SK-N-SH (cell line): ENCODE data around the gene BRINP2. TPM values are rescaled to one million over a fixed set of nuclear protein-coding genes. Genes with fewer than 3 reads are reported as not detected.

ENCODE experiments used
- CTCF ChIA-PET: fragments of 300-600, 350-600 bp; formaldehyde crosslinking; extraction: SDS; loops from one replicate; lab custom pipeline; 2021; lab: Yijun Ruan, JAX
- POLR2A ChIA-PET: fragments of 350-600 bp; sonication (Branson Sonifier 250); formaldehyde crosslinking; extraction: SDS; loops from one replicate; lab custom pipeline; 2020; ENCODE audit warnings: antibody characterized with exemption, inconsistent platforms; lab: Yijun Ruan, JAX
- DNase-seq: peaks from one replicate; pipeline ENCODE4 v3.0.0; 2012
- H2AFZ ChIP-seq: fragments of 200-600 bp; sonication (generic); 2 replicates; pipeline ENCODE4 v1.8.1; 2016; ENCODE audit warnings: antibody characterized with exemption, mild to moderate bottlenecking, low read depth
- H3F3A ChIP-seq: fragments of 200-600 bp; sonication (generic); replicated peaks from 2 replicates; pipeline ENCODE3; 2016; ENCODE audit warnings: antibody characterized with exemption, mild to moderate bottlenecking; ENCODE audit not compliant: insufficient read depth
- H3K27ac ChIP-seq, 2 experiments: fragments of 200-500 bp in 1 of 2; fragments of 200-600 bp in 1 of 2; sonication (Bioruptor generic) in 1 of 2; sonication (generic), shearing (Covaris generic) in 1 of 2; 2 replicates each; pipeline versions ENCODE4 v1.5.1 to v1.6.1; 2014 to 2016; ENCODE audit warnings: low read depth in 2 of 2, inconsistent platforms in 1 of 2, low read length in 1 of 2, mild to moderate bottlenecking in 1 of 2, mixed read lengths in 1 of 2
- H3K27me3 ChIP-seq: fragments of 200-600 bp; sonication (generic), shearing (Covaris generic); 2 replicates; pipeline ENCODE4 v1.6.1; 2016; ENCODE audit warnings: mixed run types; ENCODE audit not compliant: insufficient read depth
- H3K36me3 ChIP-seq, 2 experiments: fragments of 200-500 bp in 1 of 2; fragments of 200-600 bp in 1 of 2; sonication (Bioruptor generic) in 1 of 2; sonication (generic) in 1 of 2; replicated peaks in 1 of 2; 2 replicates each; pipeline versions ENCODE3 to v1.5.1; 2014 to 2016; ENCODE audit warnings: low read length in 1 of 2, mild to moderate bottlenecking in 1 of 2; ENCODE audit not compliant: insufficient read depth in 2 of 2, control insufficient read depth in 1 of 2
- H3K4me1 ChIP-seq, 2 experiments: fragments of 200-500 bp in 1 of 2; fragments of 200-600 bp in 1 of 2; sonication (Bioruptor generic) in 1 of 2; sonication (generic), shearing (Covaris generic) in 1 of 2; 2 replicates each; pipeline versions ENCODE4 v1.5.1 to v1.6.1; 2014 to 2016; ENCODE audit warnings: low read depth in 1 of 2, low read length in 1 of 2, mixed run types in 1 of 2; ENCODE audit not compliant: insufficient read depth in 2 of 2, control insufficient read depth in 1 of 2
- H3K4me2 ChIP-seq: fragments of 200-600 bp; sonication (generic), shearing (Covaris generic); 2 replicates; pipeline ENCODE4 v1.6.1; 2017; ENCODE audit warnings: mixed run types
- H3K4me3 ChIP-seq, 2 experiments: fragments of 200-500 bp in 1 of 2; fragments of 200-600 bp in 1 of 2; sonication (Bioruptor generic) in 1 of 2; sonication (generic), shearing (Covaris generic) in 1 of 2; 2 replicates each; pipeline versions ENCODE4 v1.5.1 to v1.8.1; 2014 to 2016; ENCODE audit warnings: low read depth in 2 of 2, inconsistent platforms in 1 of 2, low read length in 1 of 2, mild to moderate bottlenecking in 1 of 2, mixed read lengths in 1 of 2, moderate library complexity in 1 of 2
- H3K79me2 ChIP-seq: fragments of 200-600 bp; sonication (generic); 2 replicates; pipeline ENCODE4 v1.8.1; 2017; ENCODE audit warnings: mild to moderate bottlenecking; ENCODE audit not compliant: insufficient read depth
- H3K9ac ChIP-seq: fragments of 200-600 bp; sonication (generic); 2 replicates; pipeline ENCODE4 v1.6.1; 2017; ENCODE audit warnings: mixed run types
- H3K9me2 ChIP-seq: fragments of 200-600 bp; sonication (generic); 2 replicates; pipeline ENCODE4 v1.6.1; 2017; ENCODE audit warnings: mixed run types
- H3K9me3 ChIP-seq: fragments of 200-600 bp; sonication (generic); 2 replicates; pipeline ENCODE4 v1.6.1; 2017; ENCODE audit warnings: mixed run types, mild to moderate bottlenecking, moderate library complexity
- H4K20me1 ChIP-seq: fragments of 200-600 bp; sonication (generic); 2 replicates; pipeline ENCODE4 v1.6.1; 2017; ENCODE audit warnings: mild to moderate bottlenecking, mixed run types; ENCODE audit not compliant: insufficient read depth
- CHD2 ChIP-seq: fragments of 150-350 bp; IDR thresholded peaks from 2 replicates; pipeline ENCODE4 v1.6.1; 2018; ENCODE audit warnings: low read length; ENCODE audit not compliant: partially characterized antibody
- FOSL2 ChIP-seq: IDR thresholded peaks from 2 replicates; pipeline ENCODE4 v1.4.0; 2012; ENCODE audit warnings: low read depth, mild to moderate bottlenecking, moderate library complexity, borderline replicate concordance
- MXI1 ChIP-seq: IDR thresholded peaks from 2 replicates; pipeline ENCODE4 v1.6.1; 2012; ENCODE audit warnings: mild to moderate bottlenecking, low read depth, low read length, improper control_type of control experiment
- REST ChIP-seq: IDR thresholded peaks from 2 replicates; pipeline ENCODE4 v1.6.1; 2012; ENCODE audit warnings: mild to moderate bottlenecking, low read depth, low read length, moderate library complexity
- RXRA ChIP-seq: IDR thresholded peaks from 2 replicates; pipeline ENCODE4 v1.4.0; 2012; ENCODE audit warnings: low read depth, mild to moderate bottlenecking, borderline replicate concordance
- TCF12 ChIP-seq: IDR thresholded peaks from 2 replicates; pipeline ENCODE4 v1.4.0; 2012
- USF2 ChIP-seq: fragments of 150-350 bp; IDR thresholded peaks from 2 replicates; pipeline ENCODE4 v1.6.1; 2017; ENCODE audit warnings: antibody characterized with exemption, low read length, low read depth, borderline replicate concordance
- YY1 ChIP-seq: IDR thresholded peaks from 2 replicates; pipeline ENCODE4 v1.4.0; 2012; ENCODE audit warnings: low read depth, mild to moderate bottlenecking
- WGBS: methylation state at CpG from one replicate; pipeline ENCODE4 v1.1.6; 2017; ENCODE audit warnings: low lambda C conversion rate; 5-methylcytosine and 5-hydroxymethylcytosine counted together
- polyA plus RNA-seq, 3 experiments: library from polyadenylated mRNA; depleted of rRNA; stranded (reverse); fragments of >200 nt; gene quantifications; 2 replicates each; pipeline ENCODE4 v1.2.3, GENCODE V29; 2012

Gene BRINP2
- polyA plus RNA-seq, 1 of the 3 experiments (the other 2 are of a cell fraction) = 0.12 TPM

- TF ChIP-seq CHD2 (peak; percentile 4), YY1 (no peak), MXI1 (0 out of 2 replicates have a peak, but pooled peaks have one; percentile 20), REST (no peak), USF2 (no peak), RXRA (no peak)
- no peak for DNase-seq
- Histone ChIP-seq H3K4me2 (peak overlapping the region; percentile 76), H3K36me3 (no peaks in the 10 kb centered on the region), H3K4me1 (peaks cover 0 to 11% of the 10 kb centered on the region in 2 experiments; a peak in 2 of 4 replicates), H3K79me2 (no peaks in the 10 kb centered on the region), H3F3A (no peaks in the 10 kb centered on the region), H3K9ac (no peak overlapping the region), H3K4me3 (peak overlapping the region; percentile 32 to 54; a peak in 2 of 4 replicates), H3K9me2 (no peaks in the 10 kb centered on the region), H4K20me1 (no peaks in the 10 kb centered on the region), H3K9me3 (no peaks in the 10 kb centered on the region), H2AFZ (peak overlapping the region; percentile 70; the same call in 1 of the 2 replicates), H3K27me3 (peaks cover 11% of the 10 kb centered on the region; the same call in 1 of the 2 replicates), H3K27ac (peak overlapping the region in 1 of 2 experiments; percentile 90; a peak in 2 of 4 replicates)
- WGBS = 11% methylated on average over 3 of the region's 15 CpGs
- ChIA-PET CTCF (interaction anchor here (0.8 to 4.4 kb wide), 5 partner anchors 18 to 784 kb away, joined by 3 to 33 read pairs (median 4); no protein-coding TSS in a partner anchor), POLR2A (interaction anchor here (1.0 to 1.7 kb wide), 2 partner anchors 18 to 246 kb away, joined by 3 to 4 read pairs; no protein-coding TSS in a partner anchor)
These were observed 6.8 kb upstream of the BRINP2 start for GRCh38 chr1:177163844-177164379.

- Histone ChIP-seq H4K20me1 (no peaks in the 10 kb centered on the region), H3K4me1 (peaks cover 0 to 11% of the 10 kb centered on the region in 2 experiments; a peak in 2 of 4 replicates), H3K4me3 (peak within 1 kb of the TSS; percentile 32 to 54; a peak in 2 of 4 replicates), H3K4me2 (peak within 1 kb of the TSS; percentile 76), H3K79me2 (no peaks in the 10 kb centered on the region), H3K9me2 (no peaks in the 10 kb centered on the region), H3K27me3 (peaks cover 11% of the 10 kb centered on the region; the same call in 1 of the 2 replicates), H3K36me3 (no peaks in the 10 kb centered on the region), H2AFZ (peak within 1 kb of the TSS; percentile 70; the same call in 1 of the 2 replicates), H3K9ac (no peak within 1 kb of the TSS), H3K27ac (peak within 1 kb of the TSS in 1 of 2 experiments; percentile 90; a peak in 2 of 4 replicates), H3F3A (no peaks in the 10 kb centered on the region), H3K9me3 (no peaks in the 10 kb centered on the region)
- DNase-seq = peak; percentile 90
- 4% methylated on average over 24 of the region's 49 CpGs for WGBS
- TF ChIP-seq TCF12 (no peak), FOSL2 (no peak)
- POLR2A ChIA-PET = interaction anchor here (0.5 to 1.7 kb wide), 4 partner anchors 12 to 686 kb away, joined by 3 to 4 read pairs (median 3); no protein-coding TSS in a partner anchor
- CTCF ChIA-PET = interaction anchor here (0.8 to 4.4 kb wide), 11 partner anchors 12 to 783 kb away, joined by 3 to 33 read pairs (median 4); no protein-coding TSS in a partner anchor
These were observed 6.2 kb upstream of the BRINP2 start, which contains the start of gene ASTN1 for GRCh38 chr1:177164380-177165068. Gene ASTN1 (minus strand): TSS chr1:177164712. CDS start chr1:177164676, 36 bp downstream.
